Left lung (tissue), 10 donors: Measurements from ENCODE around the gene B4GALT1. TPM values are rescaled to one million over a fixed set of nuclear protein-coding genes. Genes with fewer than 3 reads are reported as not detected.

Experiments
- ATAC-seq: fragments of 200-7000 bp; cut with Tn5 transposase; one replicate; pipeline ENCODE4 v1.9.1; 2020; ENCODE audit warnings: moderate library complexity
- DNase-seq, 4 donors: peaks; one replicate each; pipeline ENCODE4 v3.0.0-alpha.2; 2013 to 2020
- H3K27ac ChIP-seq, 2 donors: fragments of 200-600 bp; sonication (generic) in 1 of 2; one replicate each; pipeline versions ENCODE4 v1.5.0 to v1.8.0; 2020 to 2021
- H3K27me3 ChIP-seq, 2 donors: fragments of 200-600 bp; sonication (generic) in 1 of 2; one replicate each; pipeline versions ENCODE4 v1.5.0 to v1.8.0; 2020 to 2021
- H3K36me3 ChIP-seq, 2 donors: fragments of 200-600 bp; sonication (generic) in 1 of 2; one replicate each; pipeline versions ENCODE4 v1.5.0 to v1.8.0; 2020 to 2021
- H3K4me1 ChIP-seq, 2 donors: fragments of 200-600 bp; one replicate each; pipeline ENCODE4 v1.8.0; 2021
- H3K4me3 ChIP-seq, 2 donors: fragments of 200-600 bp; sonication (generic) in 1 of 2; one replicate each; pipeline versions ENCODE4 v1.5.0 to v1.8.0; 2020 to 2021; ENCODE audit warnings: mild to moderate bottlenecking in 1 of 2
- H3K9me3 ChIP-seq, 2 donors: fragments of 200-600 bp; sonication (generic) in 1 of 2; one replicate each; pipeline versions ENCODE4 v1.5.0 to v1.8.0; 2020 to 2021
- CTCF ChIP-seq, 2 donors: fragments of 200-600 bp; sonication (generic) in 1 of 2; IDR thresholded peaks; one replicate each; pipeline versions ENCODE4 v1.5.0 to v1.8.0; 2021; ENCODE audit warnings: antibody characterized with exemption in 2 of 2
- intact Hi-C, 2 donors: fragments of 100-400 bp; cut with DNase I; formaldehyde crosslinking; loops; one replicate each; pipeline versions ENCODE4 v1.11.2 to v1.14.2; 2022
- polyA plus RNA-seq, 6 donors: library from polyadenylated mRNA; unstranded; fragments of 120-200 nt; gene quantifications; one replicate each; pipeline ENCODE4 v1.2.1, GENCODE V29; 2013; ENCODE audit not compliant: insufficient read length in 6 of 6
- total RNA-seq, 2 donors: library from RNA; stranded (reverse); fragmentation: NEBNext Ultra II Directional; extraction: Animal tissue kit (Norgen Biotek cat#: 25700); gene quantifications; one replicate each; pipeline ENCODE4 v1.2.1, GENCODE V29; 2021
- donor health status: DM: no; HTN: yes; CAD: no.
- donor health status: DM: no; HTN: no; CAD: no.

The B4GALT1 gene
- total and polyA plus RNA-seq, 8 donors: 58.8 to 107 (median 76.0) TPM

GRCh38 chr9:33130961-33131789 lies 36.0 kb downstream of the B4GALT1 start:
- no peaks in the 10 kb centered on the region for H3K27me3 ChIP-seq
- intact Hi-C loops: no loop called here
- peaks cover 0 to 74% of the 10 kb centered on the region in 2 donors for H3K36me3 ChIP-seq
- peak; percentile 53 for ATAC-seq
- peaks cover 27 to 77% of the 10 kb centered on the region in 2 donors for H3K4me1 ChIP-seq
- no peaks in the 10 kb centered on the region for H3K9me3 ChIP-seq
- H3K4me3 ChIP-seq: no peak overlapping the region
- peak overlapping the region; percentile 66 to 67 for H3K27ac ChIP-seq
- peak in 2 of 4 donors; percentile 22 to 58 for DNase-seq
- TF ChIP-seq CTCF (IDR thresholded peaks at IDR 0.05): no peak

DNA sequence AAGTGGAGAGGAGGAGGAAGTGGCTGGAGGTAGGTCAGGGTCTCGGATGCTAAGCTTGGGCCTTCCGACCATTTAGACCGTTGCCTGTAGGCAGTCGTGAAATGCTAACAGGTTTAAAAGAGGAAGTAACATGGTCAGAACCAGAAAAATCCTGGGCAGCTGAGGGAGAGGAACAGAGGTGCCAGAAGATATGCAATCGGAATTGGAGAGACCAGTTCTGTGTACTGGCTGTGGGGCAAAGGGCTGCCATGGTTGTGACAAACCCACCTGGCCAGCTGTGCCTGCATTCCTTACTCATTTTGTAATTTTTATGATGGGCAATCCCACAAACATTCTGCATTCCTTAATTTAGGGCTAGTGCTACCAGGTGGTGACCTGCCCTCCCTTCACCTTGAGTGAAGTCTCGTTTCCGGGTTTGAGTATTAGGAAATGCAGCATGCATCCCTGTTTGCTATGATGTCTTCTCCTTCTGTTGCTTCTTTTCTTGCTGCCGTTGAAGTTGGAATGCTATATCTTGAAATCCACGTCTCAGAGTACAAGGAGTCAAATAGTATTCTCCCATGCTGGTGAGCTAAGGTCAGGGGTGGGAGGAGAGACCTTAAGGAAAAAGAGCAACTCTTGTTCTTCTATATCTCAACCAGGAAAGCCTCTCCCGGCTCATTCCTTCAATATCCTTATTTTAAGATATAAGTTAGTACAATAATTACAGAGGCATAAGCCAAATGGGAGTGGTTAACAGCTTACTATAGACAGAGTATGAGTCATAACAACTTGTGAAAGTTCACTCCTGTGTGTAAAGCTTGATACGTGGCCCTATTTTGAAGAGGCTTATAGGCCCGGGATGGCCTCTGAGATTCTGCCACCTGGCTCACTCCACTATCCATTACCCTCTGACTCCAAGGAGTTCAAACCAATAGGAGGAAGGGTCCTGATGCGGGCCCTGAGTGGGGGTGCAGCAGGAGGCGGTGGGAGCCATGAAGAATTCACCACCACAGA lies 37.0 kb downstream of the B4GALT1 start:
- intact Hi-C loops: no loop called here
- peaks cover 0 to 78% of the 10 kb centered on the region in 2 donors for H3K36me3 ChIP-seq
- H3K27me3 ChIP-seq: no peaks in the 10 kb centered on the region
- H3K4me3 ChIP-seq: no peak overlapping the region
- peak overlapping the region; percentile 66 to 67 for H3K27ac ChIP-seq
- H3K4me1 ChIP-seq: peaks cover 27 to 78% of the 10 kb centered on the region in 2 donors
- DNase-seq (peak in 1 of 4 donors; percentile 29), ATAC-seq (peak; percentile 24)
- TF ChIP-seq CTCF (IDR thresholded peaks at IDR 0.05): no peak
- H3K9me3 ChIP-seq: no peaks in the 10 kb centered on the region

DNA sequence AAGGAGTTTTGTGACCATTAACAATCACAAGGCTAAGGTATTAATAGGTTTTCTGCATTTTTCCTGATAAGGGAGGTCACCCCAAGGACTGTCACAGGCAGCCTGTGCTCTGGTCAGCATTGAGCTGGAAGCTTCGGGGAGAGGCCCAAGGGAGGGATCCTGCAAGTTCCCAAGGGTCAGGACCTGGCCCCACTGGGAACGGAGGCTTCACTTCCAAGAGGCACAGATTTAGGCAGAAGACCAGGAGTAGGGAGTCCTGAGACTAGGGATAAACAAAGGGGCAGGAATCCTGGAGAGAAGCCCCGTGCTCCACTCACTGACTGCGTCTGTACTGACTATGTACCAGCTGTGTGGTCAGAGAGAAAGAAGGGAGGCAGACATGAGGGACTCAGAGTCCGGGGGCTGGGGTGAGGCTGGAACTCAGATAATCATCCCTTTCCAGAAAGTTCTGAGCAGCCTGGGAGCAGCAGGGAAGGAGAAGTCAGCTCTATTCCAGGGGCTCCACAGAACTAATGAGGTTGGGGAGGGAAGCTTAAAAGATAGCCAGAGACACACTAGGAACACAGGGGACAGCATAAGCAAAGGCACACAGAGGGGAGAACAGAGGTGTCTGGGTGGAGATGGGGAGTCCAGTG lies 37.8 kb downstream of the B4GALT1 start:
- ATAC-seq (no peak), DNase-seq (no peak)
- H3K36me3 ChIP-seq: peaks cover 0 to 79% of the 10 kb centered on the region in 2 donors
- H3K27me3 ChIP-seq: no peaks in the 10 kb centered on the region
- peak overlapping the region in 1 of 2 donors; percentile 66 for H3K27ac ChIP-seq
- H3K4me1 ChIP-seq: peaks cover 27 to 72% of the 10 kb centered on the region in 2 donors
- no peak overlapping the region for H3K4me3 ChIP-seq
- no peak for TF ChIP-seq CTCF (IDR thresholded peaks at IDR 0.05)
- H3K9me3 ChIP-seq: no peaks in the 10 kb centered on the region
- intact Hi-C loops: no loop called here

GRCh38 chr9:33128570-33128969 lies 38.6 kb downstream of the B4GALT1 start:
- TF ChIP-seq CTCF (IDR thresholded peaks at IDR 0.05): no peak
- DNase-seq (no peak), ATAC-seq (no peak)
- peaks cover 27 to 70% of the 10 kb centered on the region in 2 donors for H3K4me1 ChIP-seq
- no peaks in the 10 kb centered on the region for H3K9me3 ChIP-seq
- H3K4me3 ChIP-seq: no peak overlapping the region
- no peaks in the 10 kb centered on the region for H3K27me3 ChIP-seq
- H3K36me3 ChIP-seq: peaks cover 0 to 79% of the 10 kb centered on the region in 2 donors
- intact Hi-C loops: no loop called here
- H3K27ac ChIP-seq: peak overlapping the region in 1 of 2 donors; percentile 13
